ENCODE results near the gene SPATS2L. TPM values are rescaled to one million over a fixed set of nuclear protein-coding genes. Genes with fewer than 3 reads are reported as not detected.

Gene SPATS2L
- total and polyA plus RNA-seq, 2 of the 13 experiments (the other 11 are each of a cell fraction or from before 2014, with no cell fraction given), result 154 to 212 TPM

DNA sequence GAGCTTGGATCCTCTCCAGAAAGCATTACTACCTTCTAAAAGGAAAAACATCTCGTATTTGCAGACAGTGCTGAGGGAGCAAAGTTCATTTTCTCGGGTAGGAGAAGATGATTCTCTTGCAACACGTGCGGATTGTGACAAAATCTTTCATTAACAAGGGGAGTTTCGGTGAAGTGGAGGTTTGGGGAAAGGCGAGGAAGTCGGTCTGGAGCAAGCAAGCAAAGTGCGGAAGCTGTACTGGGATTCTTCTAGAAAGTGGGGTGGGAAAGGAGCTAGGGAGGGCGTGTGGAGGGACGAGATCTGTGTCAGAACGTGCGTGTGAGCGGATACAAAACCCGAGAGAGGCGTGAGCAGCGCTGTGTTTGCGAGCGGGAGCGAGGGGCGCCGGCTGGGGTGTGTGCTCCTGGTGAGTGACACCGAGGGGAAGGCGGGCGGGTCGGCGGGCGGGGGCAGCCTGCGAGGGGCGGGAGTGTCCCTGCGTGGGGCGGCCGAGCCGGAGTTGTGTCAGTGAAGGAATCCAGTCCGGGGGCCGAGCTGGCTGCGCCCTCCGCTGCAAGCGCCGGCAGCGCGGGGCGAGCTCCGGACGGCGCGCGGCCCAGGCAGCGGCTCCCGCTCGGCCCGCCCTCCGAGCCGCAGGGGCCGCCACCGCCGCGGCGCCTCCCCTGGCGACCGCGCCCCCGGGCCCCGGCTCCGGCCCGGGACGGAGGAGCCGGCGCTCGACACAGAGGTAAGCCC lies at the start of gene SPATS2L (continued):
- TF ChIP-seq ZNF354B (CRISPR knock-in tag; IDR thresholded peaks at IDR 0.05) (0 out of 2 replicates have a peak, but pooled peaks have one; percentile 30), ZNF552 (CRISPR knock-in tag; IDR thresholded peaks at IDR 0.05; ENCODE audit: borderline replicate concordance) (peak; percentile 76), NFATC3 (CRISPR knock-in tag; IDR thresholded peaks at IDR 0.05) (no peak), HNRNPUL1 (IDR thresholded peaks at IDR 0.05; ENCODE audit: low read depth, low read length) (no peak), KDM1A (CRISPR knock-in tag; IDR thresholded peaks at IDR 0.05) (no peak), ZBTB3 (CRISPR knock-in tag; IDR thresholded peaks at IDR 0.05; ENCODE audit: borderline replicate concordance, low read depth) (no peak), CBFB (CRISPR knock-in tag; IDR thresholded peaks at IDR 0.05) (peak; percentile 33), ZSCAN25 (CRISPR knock-in tag; IDR thresholded peaks at IDR 0.05) (no peak; the same call in 1 of the 2 replicates), ARNT (IDR thresholded peaks at IDR 0.05) (no peak), ZFP41 (CRISPR knock-in tag; IDR thresholded peaks at IDR 0.05; ENCODE audit: borderline replicate concordance) (no peak)
- TF ChIP-seq, protein P1, sequence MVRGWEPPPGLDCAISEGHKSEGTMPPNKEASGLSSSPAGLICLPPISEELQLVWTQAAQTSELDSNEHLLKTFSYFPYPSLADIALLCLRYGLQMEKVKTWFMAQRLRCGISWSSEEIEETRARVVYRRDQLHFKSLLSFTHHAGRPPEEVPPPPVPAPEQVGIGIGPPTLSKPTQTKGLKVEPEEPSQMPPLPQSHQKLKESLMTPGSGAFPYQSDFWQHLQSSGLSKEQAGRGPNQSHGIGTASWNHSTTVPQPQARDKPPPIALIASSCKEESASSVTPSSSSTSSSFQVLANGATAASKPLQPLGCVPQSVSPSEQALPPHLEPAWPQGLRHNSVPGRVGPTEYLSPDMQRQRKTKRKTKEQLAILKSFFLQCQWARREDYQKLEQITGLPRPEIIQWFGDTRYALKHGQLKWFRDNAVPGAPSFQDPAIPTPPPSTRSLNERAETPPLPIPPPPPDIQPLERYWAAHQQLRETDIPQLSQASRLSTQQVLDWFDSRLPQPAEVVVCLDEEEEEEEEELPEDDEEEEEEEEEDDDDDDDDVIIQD (CRISPR knock-in tag; IDR thresholded peaks at IDR 0.05; ENCODE audit: low read depth), result no peak
- TF ChIP-seq, protein P2, sequence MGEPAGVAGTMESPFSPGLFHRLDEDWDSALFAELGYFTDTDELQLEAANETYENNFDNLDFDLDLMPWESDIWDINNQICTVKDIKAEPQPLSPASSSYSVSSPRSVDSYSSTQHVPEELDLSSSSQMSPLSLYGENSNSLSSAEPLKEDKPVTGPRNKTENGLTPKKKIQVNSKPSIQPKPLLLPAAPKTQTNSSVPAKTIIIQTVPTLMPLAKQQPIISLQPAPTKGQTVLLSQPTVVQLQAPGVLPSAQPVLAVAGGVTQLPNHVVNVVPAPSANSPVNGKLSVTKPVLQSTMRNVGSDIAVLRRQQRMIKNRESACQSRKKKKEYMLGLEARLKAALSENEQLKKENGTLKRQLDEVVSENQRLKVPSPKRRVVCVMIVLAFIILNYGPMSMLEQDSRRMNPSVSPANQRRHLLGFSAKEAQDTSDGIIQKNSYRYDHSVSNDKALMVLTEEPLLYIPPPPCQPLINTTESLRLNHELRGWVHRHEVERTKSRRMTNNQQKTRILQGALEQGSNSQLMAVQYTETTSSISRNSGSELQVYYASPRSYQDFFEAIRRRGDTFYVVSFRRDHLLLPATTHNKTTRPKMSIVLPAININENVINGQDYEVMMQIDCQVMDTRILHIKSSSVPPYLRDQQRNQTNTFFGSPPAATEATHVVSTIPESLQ (CRISPR knock-in tag; conservative IDR thresholded peaks at IDR 0.05), result no peak
- TF ChIP-seq, protein P3, sequence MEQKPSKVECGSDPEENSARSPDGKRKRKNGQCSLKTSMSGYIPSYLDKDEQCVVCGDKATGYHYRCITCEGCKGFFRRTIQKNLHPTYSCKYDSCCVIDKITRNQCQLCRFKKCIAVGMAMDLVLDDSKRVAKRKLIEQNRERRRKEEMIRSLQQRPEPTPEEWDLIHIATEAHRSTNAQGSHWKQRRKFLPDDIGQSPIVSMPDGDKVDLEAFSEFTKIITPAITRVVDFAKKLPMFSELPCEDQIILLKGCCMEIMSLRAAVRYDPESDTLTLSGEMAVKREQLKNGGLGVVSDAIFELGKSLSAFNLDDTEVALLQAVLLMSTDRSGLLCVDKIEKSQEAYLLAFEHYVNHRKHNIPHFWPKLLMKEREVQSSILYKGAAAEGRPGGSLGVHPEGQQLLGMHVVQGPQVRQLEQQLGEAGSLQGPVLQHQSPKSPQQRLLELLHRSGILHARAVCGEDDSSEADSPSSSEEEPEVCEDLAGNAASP (CRISPR knock-in tag; IDR thresholded peaks at IDR 0.05; ENCODE audit: borderline replicate concordance), result no peak
- TF ChIP-seq, protein P4, sequence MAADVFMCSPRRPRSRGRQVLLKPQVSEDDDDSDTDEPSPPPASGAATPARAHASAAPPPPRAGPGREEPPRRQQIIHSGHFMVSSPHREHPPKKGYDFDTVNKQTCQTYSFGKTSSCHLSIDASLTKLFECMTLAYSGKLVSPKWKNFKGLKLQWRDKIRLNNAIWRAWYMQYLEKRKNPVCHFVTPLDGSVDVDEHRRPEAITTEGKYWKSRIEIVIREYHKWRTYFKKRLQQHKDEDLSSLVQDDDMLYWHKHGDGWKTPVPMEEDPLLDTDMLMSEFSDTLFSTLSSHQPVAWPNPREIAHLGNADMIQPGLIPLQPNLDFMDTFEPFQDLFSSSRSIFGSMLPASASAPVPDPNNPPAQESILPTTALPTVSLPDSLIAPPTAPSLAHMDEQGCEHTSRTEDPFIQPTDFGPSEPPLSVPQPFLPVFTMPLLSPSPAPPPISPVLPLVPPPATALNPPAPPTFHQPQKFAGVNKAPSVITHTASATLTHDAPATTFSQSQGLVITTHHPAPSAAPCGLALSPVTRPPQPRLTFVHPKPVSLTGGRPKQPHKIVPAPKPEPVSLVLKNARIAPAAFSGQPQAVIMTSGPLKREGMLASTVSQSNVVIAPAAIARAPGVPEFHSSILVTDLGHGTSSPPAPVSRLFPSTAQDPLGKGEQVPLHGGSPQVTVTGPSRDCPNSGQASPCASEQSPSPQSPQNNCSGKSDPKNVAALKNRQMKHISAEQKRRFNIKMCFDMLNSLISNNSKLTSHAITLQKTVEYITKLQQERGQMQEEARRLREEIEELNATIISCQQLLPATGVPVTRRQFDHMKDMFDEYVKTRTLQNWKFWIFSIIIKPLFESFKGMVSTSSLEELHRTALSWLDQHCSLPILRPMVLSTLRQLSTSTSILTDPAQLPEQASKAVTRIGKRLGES (CRISPR knock-in tag; IDR thresholded peaks at IDR 0.05; ENCODE audit: borderline replicate concordance), result no peak
- TF ChIP-seq, protein P5, sequence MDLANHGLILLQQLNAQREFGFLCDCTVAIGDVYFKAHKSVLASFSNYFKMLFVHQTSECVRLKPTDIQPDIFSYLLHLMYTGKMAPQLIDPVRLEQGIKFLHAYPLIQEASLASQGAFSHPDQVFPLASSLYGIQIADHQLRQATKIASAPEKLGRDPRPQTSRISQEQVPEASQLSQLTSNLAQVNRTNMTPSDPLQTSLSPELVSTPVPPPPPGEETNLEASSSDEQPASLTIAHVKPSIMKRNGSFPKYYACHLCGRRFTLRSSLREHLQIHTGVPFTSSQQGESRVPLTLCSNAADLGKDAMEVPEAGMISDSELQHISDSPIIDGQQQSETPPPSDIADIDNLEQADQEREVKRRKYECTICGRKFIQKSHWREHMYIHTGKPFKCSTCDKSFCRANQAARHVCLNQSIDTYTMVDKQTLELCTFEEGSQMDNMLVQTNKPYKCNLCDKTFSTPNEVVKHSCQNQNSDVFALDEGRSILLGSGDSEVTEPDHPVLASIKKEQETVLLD (CRISPR knock-in tag; IDR thresholded peaks at IDR 0.05; ENCODE audit: low read depth), result no peak
- TF ChIP-seq, protein P6, sequence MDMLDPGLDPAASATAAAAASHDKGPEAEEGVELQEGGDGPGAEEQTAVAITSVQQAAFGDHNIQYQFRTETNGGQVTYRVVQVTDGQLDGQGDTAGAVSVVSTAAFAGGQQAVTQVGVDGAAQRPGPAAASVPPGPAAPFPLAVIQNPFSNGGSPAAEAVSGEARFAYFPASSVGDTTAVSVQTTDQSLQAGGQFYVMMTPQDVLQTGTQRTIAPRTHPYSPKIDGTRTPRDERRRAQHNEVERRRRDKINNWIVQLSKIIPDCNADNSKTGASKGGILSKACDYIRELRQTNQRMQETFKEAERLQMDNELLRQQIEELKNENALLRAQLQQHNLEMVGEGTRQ (IDR thresholded peaks at IDR 0.05; ENCODE audit: low read depth, low read length), result no peak
- TF ChIP-seq, protein P6 (CRISPR knock-in tag; IDR thresholded peaks at IDR 0.05; ENCODE audit: borderline replicate concordance), result peak; percentile 40; the same call in 1 of the 2 replicates
